GM23338 (cell line): ENCODE data around the gene TCF20. TPM values are rescaled to one million over a fixed set of nuclear protein-coding genes. Genes with fewer than 3 reads are reported as not detected.

Experiments
- ATAC-seq: fragments of 200-7000 bp; cut with Tn5 transposase; 3 replicates; pipeline ENCODE4 v1.9.1; 2020
- DNase-seq: peaks from one replicate; pipeline ENCODE4 v3.0.0-alpha.2; 2015; ENCODE audit warnings: low spot score
- H2AFZ ChIP-seq: fragments of 200-600 bp; sonication (generic); 2 replicates; pipeline ENCODE4 v1.8.0; 2016; ENCODE audit warnings: antibody characterized with exemption, mild to moderate bottlenecking, moderate library complexity
- H3F3A ChIP-seq: fragments of 200-600 bp; sonication (generic); replicated peaks from 2 replicates; pipeline ENCODE4 v1.8.0; 2017; ENCODE audit warnings: antibody characterized with exemption, mixed run types, low read depth
- H3K27ac ChIP-seq: fragments of 200-600 bp; sonication (generic); 2 replicates; pipeline ENCODE4 v1.6.1; 2016; ENCODE audit warnings: low read depth
- H3K27me3 ChIP-seq: fragments of 200-600 bp; sonication (generic); 2 replicates; pipeline ENCODE4 v1.8.0; 2016; ENCODE audit warnings: mild to moderate bottlenecking, mixed run types, moderate library complexity; ENCODE audit not compliant: insufficient read depth
- H3K36me3 ChIP-seq: fragments of 200-600 bp; sonication (generic); 2 replicates; pipeline ENCODE4 v1.8.0; 2016; ENCODE audit warnings: mild to moderate bottlenecking; ENCODE audit not compliant: insufficient read depth
- H3K4me1 ChIP-seq: fragments of 200-600 bp; sonication (generic); 2 replicates; pipeline ENCODE4 v1.8.0; 2016; ENCODE audit warnings: mild to moderate bottlenecking, moderate library complexity; ENCODE audit not compliant: insufficient read depth
- H3K4me2 ChIP-seq: fragments of 200-600 bp; sonication (generic); 2 replicates; pipeline ENCODE4 v1.7.1; 2017; ENCODE audit warnings: mixed run types
- H3K4me3 ChIP-seq: fragments of 200-600 bp; sonication (generic); 2 replicates; pipeline ENCODE4 v1.6.1; 2016; ENCODE audit warnings: mixed run types
- H3K79me2 ChIP-seq: fragments of 200-600 bp; sonication (generic); replicated peaks from 2 replicates; pipeline ENCODE4 v1.8.0; 2017; ENCODE audit warnings: mild to moderate bottlenecking; ENCODE audit not compliant: insufficient read depth
- H3K9me2 ChIP-seq: fragments of 200-600 bp; sonication (generic); 2 replicates; pipeline ENCODE4 v1.8.0; 2017; ENCODE audit not compliant: insufficient read depth
- H4K20me1 ChIP-seq: fragments of 200-600 bp; sonication (generic); replicated peaks from 2 replicates; pipeline ENCODE4 v1.8.0; 2017; ENCODE audit warnings: mild to moderate bottlenecking; ENCODE audit not compliant: insufficient read depth
- H3K27ac Mint-ChIP-seq: 2 replicates; pipeline ENCODE4 v1.8.0; 2020; ENCODE audit warnings: inconsistent platforms, mild to moderate bottlenecking, moderate library complexity, mixed read lengths
- H3K27me3 Mint-ChIP-seq: 3 replicates; pipeline ENCODE4 v1.8.0; 2022; ENCODE audit warnings: low read depth, mild to moderate bottlenecking, moderate library complexity, mixed read lengths, inconsistent platforms; ENCODE audit not compliant: insufficient read depth, poor library complexity
- H3K36me3 Mint-ChIP-seq: 3 replicates; pipeline ENCODE4 v1.8.0; 2021; ENCODE audit warnings: low read depth, mild to moderate bottlenecking, inconsistent platforms, moderate library complexity, mixed read lengths
- H3K4me1 Mint-ChIP-seq: 3 replicates; pipeline ENCODE4 v1.8.0; 2020; ENCODE audit warnings: mild to moderate bottlenecking, inconsistent platforms, mixed read lengths
- H3K4me3 Mint-ChIP-seq: 3 replicates; pipeline ENCODE4 v1.8.0; 2021; ENCODE audit warnings: moderate library complexity, mild to moderate bottlenecking, inconsistent platforms, mixed read lengths
- H3K9me3 Mint-ChIP-seq: 3 replicates; pipeline ENCODE4 v1.8.0; 2020; ENCODE audit warnings: moderate library complexity, mild to moderate bottlenecking, inconsistent platforms, mixed read lengths
- CREB1 ChIP-seq: fragments of 250-450 bp; sonication (Bioruptor Pico); IDR thresholded peaks from 2 replicates; pipeline ENCODE4 v1.5.0; 2020; ENCODE audit warnings: low read depth, mild to moderate bottlenecking, moderate library complexity
- EZH2 ChIP-seq: fragments of 200-600 bp; sonication (generic); IDR thresholded peaks from one replicate; pipeline ENCODE4 v1.8.0; 2017; ENCODE audit warnings: antibody characterized with exemption, mild to moderate bottlenecking, low read depth; ENCODE audit not compliant: unreplicated experiment
- POLR2AphosphoS5 ChIP-seq: IDR thresholded peaks from 2 replicates; pipeline ENCODE4 v1.6.1; 2016; ENCODE audit warnings: antibody characterized with exemption, low read depth
- STAT1 ChIP-seq: IDR thresholded peaks from one replicate; pipeline ENCODE4 v1.6.1; 2016; ENCODE audit warnings: antibody characterized with exemption; ENCODE audit not compliant: unreplicated experiment
- polyA plus RNA-seq: library from polyadenylated mRNA; unstranded; fragments of >200 nt; fragmentation: Nextera tagmentation; extraction: Ambion mirVana; gene quantifications from 2 replicates; pipeline ENCODE4 v1.2.1, GENCODE V29; 2016
- total RNA-seq: library from RNA; depleted of rRNA; stranded (reverse); fragments of >200 nt; shearing (Covaris generic); gene quantifications from 2 replicates; pipeline ENCODE4 v1.2.3, GENCODE V29; 2014
- TF ChIP-seq, protein P1 (sequence below): fragments of 250-450 bp; sonication (Bioruptor Pico); IDR thresholded peaks from 2 replicates; pipeline ENCODE4 v1.5.0; 2020; ENCODE audit warnings: mild to moderate bottlenecking, moderate library complexity
- TF ChIP-seq, protein P2 (sequence below): IDR thresholded peaks from one replicate; pipeline ENCODE4 v1.6.1; 2018; ENCODE audit warnings: antibody characterized with exemption; ENCODE audit not compliant: unreplicated experiment

TCF20 gene
- total and polyA plus RNA-seq, 2 experiments from 2014 or later: 6.4 to 68.7 TPM

DNA sequence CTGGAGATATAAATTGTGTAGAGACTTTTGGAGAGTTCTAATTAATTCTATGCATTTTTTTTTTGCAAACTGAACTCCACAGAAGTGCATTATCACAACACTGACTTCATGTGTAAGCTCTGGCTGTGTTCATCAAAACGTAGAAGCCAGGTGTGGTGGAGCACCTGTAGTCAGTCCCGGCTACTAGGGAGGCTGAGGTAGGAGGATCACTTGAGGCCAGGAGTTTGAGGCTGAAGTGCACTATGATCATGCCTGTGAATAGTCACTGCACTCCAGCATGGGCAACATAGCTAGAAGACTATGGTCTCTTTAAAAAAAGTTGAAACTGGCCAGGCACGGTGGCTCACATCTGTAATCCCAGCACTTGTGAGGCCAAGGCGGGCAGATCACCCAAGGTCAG, 20.6 kb downstream of the TCF20 start (continued):
- TF ChIP-seq, protein P1, sequence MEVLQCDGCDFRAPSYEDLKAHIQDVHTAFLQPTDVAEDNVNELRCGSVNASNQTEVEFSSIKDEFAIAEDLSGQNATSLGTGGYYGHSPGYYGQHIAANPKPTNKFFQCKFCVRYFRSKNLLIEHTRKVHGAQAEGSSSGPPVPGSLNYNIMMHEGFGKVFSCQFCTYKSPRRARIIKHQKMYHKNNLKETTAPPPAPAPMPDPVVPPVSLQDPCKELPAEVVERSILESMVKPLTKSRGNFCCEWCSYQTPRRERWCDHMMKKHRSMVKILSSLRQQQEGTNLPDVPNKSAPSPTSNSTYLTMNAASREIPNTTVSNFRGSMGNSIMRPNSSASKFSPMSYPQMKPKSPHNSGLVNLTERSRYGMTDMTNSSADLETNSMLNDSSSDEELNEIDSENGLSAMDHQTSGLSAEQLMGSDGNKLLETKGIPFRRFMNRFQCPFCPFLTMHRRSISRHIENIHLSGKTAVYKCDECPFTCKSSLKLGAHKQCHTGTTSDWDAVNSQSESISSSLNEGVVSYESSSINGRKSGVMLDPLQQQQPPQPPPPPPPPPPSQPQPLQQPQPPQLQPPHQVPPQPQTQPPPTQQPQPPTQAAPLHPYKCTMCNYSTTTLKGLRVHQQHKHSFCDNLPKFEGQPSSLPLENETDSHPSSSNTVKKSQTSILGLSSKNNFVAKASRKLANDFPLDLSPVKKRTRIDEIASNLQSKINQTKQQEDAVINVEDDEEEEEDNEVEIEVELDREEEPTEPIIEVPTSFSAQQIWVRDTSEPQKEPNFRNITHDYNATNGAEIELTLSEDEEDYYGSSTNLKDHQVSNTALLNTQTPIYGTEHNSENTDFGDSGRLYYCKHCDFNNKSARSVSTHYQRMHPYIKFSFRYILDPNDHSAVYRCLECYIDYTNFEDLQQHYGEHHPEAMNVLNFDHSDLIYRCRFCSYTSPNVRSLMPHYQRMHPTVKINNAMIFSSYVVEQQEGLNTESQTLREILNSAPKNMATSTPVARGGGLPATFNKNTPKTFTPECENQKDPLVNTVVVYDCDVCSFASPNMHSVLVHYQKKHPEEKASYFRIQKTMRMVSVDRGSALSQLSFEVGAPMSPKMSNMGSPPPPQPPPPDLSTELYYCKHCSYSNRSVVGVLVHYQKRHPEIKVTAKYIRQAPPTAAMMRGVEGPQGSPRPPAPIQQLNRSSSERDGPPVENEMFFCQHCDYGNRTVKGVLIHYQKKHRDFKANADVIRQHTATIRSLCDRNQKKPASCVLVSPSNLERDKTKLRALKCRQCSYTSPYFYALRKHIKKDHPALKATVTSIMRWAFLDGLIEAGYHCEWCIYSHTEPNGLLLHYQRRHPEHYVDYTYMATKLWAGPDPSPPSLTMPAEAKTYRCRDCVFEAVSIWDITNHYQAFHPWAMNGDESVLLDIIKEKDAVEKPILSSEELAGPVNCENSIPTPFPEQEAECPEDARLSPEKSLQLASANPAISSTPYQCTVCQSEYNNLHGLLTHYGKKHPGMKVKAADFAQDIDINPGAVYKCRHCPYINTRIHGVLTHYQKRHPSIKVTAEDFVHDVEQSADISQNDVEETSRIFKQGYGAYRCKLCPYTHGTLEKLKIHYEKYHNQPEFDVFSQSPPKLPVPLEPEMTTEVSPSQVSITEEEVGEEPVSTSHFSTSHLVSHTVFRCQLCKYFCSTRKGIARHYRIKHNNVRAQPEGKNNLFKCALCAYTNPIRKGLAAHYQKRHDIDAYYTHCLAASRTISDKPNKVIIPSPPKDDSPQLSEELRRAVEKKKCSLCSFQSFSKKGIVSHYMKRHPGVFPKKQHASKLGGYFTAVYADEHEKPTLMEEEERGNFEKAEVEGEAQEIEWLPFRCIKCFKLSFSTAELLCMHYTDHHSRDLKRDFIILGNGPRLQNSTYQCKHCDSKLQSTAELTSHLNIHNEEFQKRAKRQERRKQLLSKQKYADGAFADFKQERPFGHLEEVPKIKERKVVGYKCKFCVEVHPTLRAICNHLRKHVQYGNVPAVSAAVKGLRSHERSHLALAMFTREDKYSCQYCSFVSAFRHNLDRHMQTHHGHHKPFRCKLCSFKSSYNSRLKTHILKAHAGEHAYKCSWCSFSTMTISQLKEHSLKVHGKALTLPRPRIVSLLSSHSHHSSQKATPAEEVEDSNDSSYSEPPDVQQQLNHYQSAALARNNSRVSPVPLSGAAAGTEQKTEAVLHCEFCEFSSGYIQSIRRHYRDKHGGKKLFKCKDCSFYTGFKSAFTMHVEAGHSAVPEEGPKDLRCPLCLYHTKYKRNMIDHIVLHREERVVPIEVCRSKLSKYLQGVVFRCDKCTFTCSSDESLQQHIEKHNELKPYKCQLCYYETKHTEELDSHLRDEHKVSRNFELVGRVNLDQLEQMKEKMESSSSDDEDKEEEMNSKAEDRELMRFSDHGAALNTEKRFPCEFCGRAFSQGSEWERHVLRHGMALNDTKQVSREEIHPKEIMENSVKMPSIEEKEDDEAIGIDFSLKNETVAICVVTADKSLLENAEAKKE (CRISPR knock-in tag): no peak
- no peak for TF ChIP-seq CREB1 (CRISPR knock-in tag)

DNA sequence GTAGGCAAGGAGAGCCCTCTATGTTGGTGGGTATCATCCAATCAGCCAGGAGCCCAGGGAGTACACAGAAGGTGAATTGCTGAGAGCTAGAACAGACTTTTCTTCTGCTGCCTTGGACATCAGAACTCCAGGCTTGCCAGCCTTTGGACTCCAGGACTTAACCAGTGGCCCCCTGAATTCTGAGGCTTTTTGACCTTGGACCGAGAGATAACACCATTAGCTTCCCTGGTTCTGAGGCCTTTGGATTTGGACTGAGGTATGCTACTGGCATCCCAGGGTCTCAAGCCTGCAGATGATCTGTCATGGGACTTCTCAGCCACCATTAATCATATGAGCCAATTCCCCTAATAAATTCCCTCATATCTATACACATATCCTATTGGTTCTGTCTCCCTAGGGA, 21.5 kb downstream of the TCF20 start:
- Mint-ChIP-seq H3K9me3 (no peaks in the 10 kb centered on the region), H3K4me1 (no peaks in the 10 kb centered on the region), H3K27ac (no peak overlapping the region), H3K36me3 (peaks cover 6% of the 10 kb centered on the region), H3K27me3 (no peaks in the 10 kb centered on the region), H3K4me3 (no peak overlapping the region)
- H3K4me2 ChIP-seq: no peak overlapping the region
- H3K27ac ChIP-seq: no peak overlapping the region
- peaks cover 92% of the 10 kb centered on the region for H4K20me1 ChIP-seq
- no peaks in the 10 kb centered on the region for H3K36me3 ChIP-seq
- no peaks in the 10 kb centered on the region for H3K4me1 ChIP-seq
- no peak for DNase-seq
- no peak for ATAC-seq
- no peaks in the 10 kb centered on the region for H3K9me2 ChIP-seq
- peaks cover 100% of the 10 kb centered on the region for H3K79me2 ChIP-seq
- H3K27me3 ChIP-seq: no peaks in the 10 kb centered on the region
- no peak overlapping the region for H2AFZ ChIP-seq
- H3F3A ChIP-seq: 0 out of 2 replicates have a peak, but pooled peaks cover 3% of the 10 kb centered on the region
- no peak overlapping the region for H3K4me3 ChIP-seq
- TF ChIP-seq STAT1 (no peak), POLR2AphosphoS5 (no peak), EZH2 (no peak)
- TF ChIP-seq, protein P2, sequence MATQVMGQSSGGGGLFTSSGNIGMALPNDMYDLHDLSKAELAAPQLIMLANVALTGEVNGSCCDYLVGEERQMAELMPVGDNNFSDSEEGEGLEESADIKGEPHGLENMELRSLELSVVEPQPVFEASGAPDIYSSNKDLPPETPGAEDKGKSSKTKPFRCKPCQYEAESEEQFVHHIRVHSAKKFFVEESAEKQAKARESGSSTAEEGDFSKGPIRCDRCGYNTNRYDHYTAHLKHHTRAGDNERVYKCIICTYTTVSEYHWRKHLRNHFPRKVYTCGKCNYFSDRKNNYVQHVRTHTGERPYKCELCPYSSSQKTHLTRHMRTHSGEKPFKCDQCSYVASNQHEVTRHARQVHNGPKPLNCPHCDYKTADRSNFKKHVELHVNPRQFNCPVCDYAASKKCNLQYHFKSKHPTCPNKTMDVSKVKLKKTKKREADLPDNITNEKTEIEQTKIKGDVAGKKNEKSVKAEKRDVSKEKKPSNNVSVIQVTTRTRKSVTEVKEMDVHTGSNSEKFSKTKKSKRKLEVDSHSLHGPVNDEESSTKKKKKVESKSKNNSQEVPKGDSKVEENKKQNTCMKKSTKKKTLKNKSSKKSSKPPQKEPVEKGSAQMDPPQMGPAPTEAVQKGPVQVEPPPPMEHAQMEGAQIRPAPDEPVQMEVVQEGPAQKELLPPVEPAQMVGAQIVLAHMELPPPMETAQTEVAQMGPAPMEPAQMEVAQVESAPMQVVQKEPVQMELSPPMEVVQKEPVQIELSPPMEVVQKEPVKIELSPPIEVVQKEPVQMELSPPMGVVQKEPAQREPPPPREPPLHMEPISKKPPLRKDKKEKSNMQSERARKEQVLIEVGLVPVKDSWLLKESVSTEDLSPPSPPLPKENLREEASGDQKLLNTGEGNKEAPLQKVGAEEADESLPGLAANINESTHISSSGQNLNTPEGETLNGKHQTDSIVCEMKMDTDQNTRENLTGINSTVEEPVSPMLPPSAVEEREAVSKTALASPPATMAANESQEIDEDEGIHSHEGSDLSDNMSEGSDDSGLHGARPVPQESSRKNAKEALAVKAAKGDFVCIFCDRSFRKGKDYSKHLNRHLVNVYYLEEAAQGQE: no peak
- TF ChIP-seq, protein P1 (CRISPR knock-in tag): no peak
